Prostate gland (tissue), 2 donors: ENCODE data around the gene LMTK2. TPM values are rescaled to one million over a fixed set of nuclear protein-coding genes. Genes with fewer than 3 reads are reported as not detected.

Experiments
- DNase-seq: peaks from one replicate; pipeline ENCODE4 v3.0.0-alpha.2; 2019; ENCODE audit warnings: low spot score
- H3K27ac ChIP-seq, 2 donors: fragments of 200-600 bp; sonication (generic); 2 replicates each; pipeline ENCODE4 v1.5.1; 2017 to 2019
- H3K27me3 ChIP-seq: fragments of 200-600 bp; sonication (generic); replicated peaks from 2 replicates; pipeline ENCODE4 v1.5.1; 2019; ENCODE audit not compliant: insufficient read depth
- H3K36me3 ChIP-seq, 2 donors: fragments of 200-600 bp; sonication (generic); 1 replicate in 1 of 2; 2 replicates in 1 of 2; pipeline versions ENCODE4 v1.5.1 to v1.8.1; 2017 to 2019
- H3K4me1 ChIP-seq: fragments of 200-600 bp; sonication (generic); replicated peaks from 2 replicates; pipeline ENCODE4 v1.5.1; 2019
- H3K4me3 ChIP-seq, 2 donors: fragments of 200-600 bp; sonication (generic); 2 replicates each; pipeline ENCODE4 v1.5.1; 2017 to 2019
- H3K9me3 ChIP-seq: fragments of 200-600 bp; sonication (generic); 2 replicates; pipeline ENCODE4 v1.5.1; 2017
- CTCF ChIP-seq, 4 experiments: fragments of 200-600 bp in 2 of 4; fragments of 450-650 bp in 2 of 4; sonication (generic) in 2 of 4; IDR thresholded peaks; 1 replicate in 3 of 4; 2 replicates in 1 of 4; pipeline ENCODE4 v1.5.1; 2016 to 2019; ENCODE audit warnings: antibody characterized with exemption in 4 of 4, mild to moderate bottlenecking in 2 of 4, moderate library complexity in 2 of 4
- POLR2A ChIP-seq: fragments of 450-650 bp; IDR thresholded peaks from one replicate; pipeline ENCODE4 v1.6.1; 2016; ENCODE audit warnings: antibody characterized with exemption, mild to moderate bottlenecking
- POLR2AphosphoS5 ChIP-seq: sonication (generic); formaldehyde crosslinking; IDR thresholded peaks from one replicate; pipeline ENCODE4 v1.6.1; 2017; ENCODE audit warnings: antibody characterized with exemption
- WGBS: methylation state at CpG from one replicate; pipeline ENCODE4 v1.1.5; 2018; 5-methylcytosine and 5-hydroxymethylcytosine counted together
- intact Hi-C: fragments of 100-400 bp; cut with DNase I; formaldehyde crosslinking; loops from one replicate; pipeline ENCODE4 v1.14.2; 2022
- total RNA-seq, 2 donors: library from RNA; depleted of rRNA; stranded (reverse); fragments of >200 nt; gene quantifications; one replicate each; pipeline ENCODE4 v1.1.0, GENCODE V29; 2016

LMTK2 gene
- total RNA-seq, 2 donors from 2014 or later, result 22.2 to 37.4 TPM

- no peaks in the 10 kb centered on the region for H3K36me3 ChIP-seq
- no peak overlapping the region for H3K27ac ChIP-seq
- WGBS, result 68% methylated on average over 6 of the region's 6 CpGs
- DNase-seq, result no peak
- H3K4me1 ChIP-seq, result no peaks in the 10 kb centered on the region
- no peaks in the 10 kb centered on the region for H3K27me3 ChIP-seq
- H3K4me3 ChIP-seq, result no peak overlapping the region
- intact Hi-C loops, result no loop called here
- TF ChIP-seq POLR2AphosphoS5 (no peak), POLR2A (no peak), CTCF (IDR thresholded peaks at IDR 0.05) (no peak)
- H3K9me3 ChIP-seq, result no peaks in the 10 kb centered on the region
Observed at GRCh38 chr7:98079891-98080648, 26.6 kb upstream of the LMTK2 start.

GRCh38 chr7:98081319-98081718, 25.3 kb upstream of the LMTK2 start:
- H3K27me3 ChIP-seq, result no peaks in the 10 kb centered on the region
- H3K27ac ChIP-seq, result no peak overlapping the region
- H3K9me3 ChIP-seq, result no peaks in the 10 kb centered on the region
- no peak overlapping the region for H3K4me3 ChIP-seq
- no peaks in the 10 kb centered on the region for H3K36me3 ChIP-seq
- intact Hi-C loops, result no loop called here
- peaks cover 4% of the 10 kb centered on the region for H3K4me1 ChIP-seq
- TF ChIP-seq POLR2AphosphoS5, result no peak
- TF ChIP-seq CTCF (IDR thresholded peaks at IDR 0.05), result no peak
- no peak for TF ChIP-seq POLR2A
- DNase-seq, result no peak
- WGBS, result 84% methylated on average over 7 of the region's 7 CpGs

- Histone ChIP-seq H3K27ac (no peak overlapping the region), H3K4me3 (no peak overlapping the region), H3K36me3 (no peaks in the 10 kb centered on the region), H3K9me3 (no peaks in the 10 kb centered on the region), H3K4me1 (peaks cover 4% of the 10 kb centered on the region), H3K27me3 (no peaks in the 10 kb centered on the region)
- intact Hi-C loops, result no loop called here
- DNase-seq, result no peak
- 89% methylated on average over 3 of the region's 3 CpGs for WGBS
- TF ChIP-seq POLR2AphosphoS5 (no peak), POLR2A (no peak), CTCF (IDR thresholded peaks at IDR 0.05) (no peak)
Observed at GRCh38 chr7:98084631-98085030, 22.0 kb upstream of the LMTK2 start.

- no peak overlapping the region for H3K4me3 ChIP-seq
- H3K27me3 ChIP-seq, result no peaks in the 10 kb centered on the region
- peak; percentile 64 for DNase-seq
- H3K4me1 ChIP-seq, result peaks cover 4% of the 10 kb centered on the region
- TF ChIP-seq CTCF (IDR thresholded peaks at IDR 0.05) (peak in 2 of 4 experiments; percentile 33 to 36), POLR2A (no peak), POLR2AphosphoS5 (peak; percentile 75)
- 60% methylated on average over 4 of the region's 4 CpGs for WGBS
- H3K27ac ChIP-seq, result peak overlapping the region; percentile 71 to 75
- no peaks in the 10 kb centered on the region for H3K36me3 ChIP-seq
- no peaks in the 10 kb centered on the region for H3K9me3 ChIP-seq
- intact Hi-C loops, result no loop called here
Observed at GRCh38 chr7:98085674-98086073, 21.0 kb upstream of the LMTK2 start.

GRCh38 chr7:98086281-98086718, 20.4 kb upstream of the LMTK2 start:
- TF ChIP-seq POLR2AphosphoS5 (peak; percentile 95), POLR2A (no peak)
- Histone ChIP-seq H3K9me3 (no peaks in the 10 kb centered on the region), H3K27ac (peak overlapping the region; percentile 71 to 75), H3K36me3 (no peaks in the 10 kb centered on the region), H3K4me1 (peaks cover 4% of the 10 kb centered on the region), H3K4me3 (no peak overlapping the region), H3K27me3 (no peaks in the 10 kb centered on the region)
- peak; percentile 92 for DNase-seq
- intact Hi-C loops, result no loop called here
- 40% methylated on average over 10 of the region's 11 CpGs for WGBS
